Fibroblast of skin of abdomen (primary cell): ENCODE data around the gene PLCH2. TPM values are rescaled to one million over a fixed set of nuclear protein-coding genes. Genes with fewer than 3 reads are reported as not detected.
"Not testable (repeated sequence)": the region's sequence is repeated elsewhere in the genome, so short reads cannot be mapped to it uniquely, and the experiment has no call there.

Experiments
- DNase-seq: peaks from one replicate; pipeline ENCODE4 v3.0.0-alpha.2; 2013
- polyA plus RNA-seq, 2 experiments: library from polyadenylated mRNA; unstranded; fragments of 120-200 nt; gene quantifications; one replicate each; pipeline ENCODE4 v1.2.1, GENCODE V29; 2013; ENCODE audit not compliant: insufficient read length in 2 of 2

The PLCH2 gene, protein sequence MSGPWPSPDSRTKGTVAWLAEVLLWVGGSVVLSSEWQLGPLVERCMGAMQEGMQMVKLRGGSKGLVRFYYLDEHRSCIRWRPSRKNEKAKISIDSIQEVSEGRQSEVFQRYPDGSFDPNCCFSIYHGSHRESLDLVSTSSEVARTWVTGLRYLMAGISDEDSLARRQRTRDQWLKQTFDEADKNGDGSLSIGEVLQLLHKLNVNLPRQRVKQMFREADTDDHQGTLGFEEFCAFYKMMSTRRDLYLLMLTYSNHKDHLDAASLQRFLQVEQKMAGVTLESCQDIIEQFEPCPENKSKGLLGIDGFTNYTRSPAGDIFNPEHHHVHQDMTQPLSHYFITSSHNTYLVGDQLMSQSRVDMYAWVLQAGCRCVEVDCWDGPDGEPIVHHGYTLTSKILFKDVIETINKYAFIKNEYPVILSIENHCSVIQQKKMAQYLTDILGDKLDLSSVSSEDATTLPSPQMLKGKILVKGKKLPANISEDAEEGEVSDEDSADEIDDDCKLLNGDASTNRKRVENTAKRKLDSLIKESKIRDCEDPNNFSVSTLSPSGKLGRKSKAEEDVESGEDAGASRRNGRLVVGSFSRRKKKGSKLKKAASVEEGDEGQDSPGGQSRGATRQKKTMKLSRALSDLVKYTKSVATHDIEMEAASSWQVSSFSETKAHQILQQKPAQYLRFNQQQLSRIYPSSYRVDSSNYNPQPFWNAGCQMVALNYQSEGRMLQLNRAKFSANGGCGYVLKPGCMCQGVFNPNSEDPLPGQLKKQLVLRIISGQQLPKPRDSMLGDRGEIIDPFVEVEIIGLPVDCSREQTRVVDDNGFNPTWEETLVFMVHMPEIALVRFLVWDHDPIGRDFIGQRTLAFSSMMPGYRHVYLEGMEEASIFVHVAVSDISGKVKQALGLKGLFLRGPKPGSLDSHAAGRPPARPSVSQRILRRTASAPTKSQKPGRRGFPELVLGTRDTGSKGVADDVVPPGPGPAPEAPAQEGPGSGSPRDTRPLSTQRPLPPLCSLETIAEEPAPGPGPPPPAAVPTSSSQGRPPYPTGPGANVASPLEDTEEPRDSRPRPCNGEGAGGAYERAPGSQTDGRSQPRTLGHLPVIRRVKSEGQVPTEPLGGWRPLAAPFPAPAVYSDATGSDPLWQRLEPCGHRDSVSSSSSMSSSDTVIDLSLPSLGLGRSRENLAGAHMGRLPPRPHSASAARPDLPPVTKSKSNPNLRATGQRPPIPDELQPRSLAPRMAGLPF (N-terminal part only)
- 0.26 TPM for polyA plus RNA-seq (2013, experiment 1 of 2; ENCODE audit: insufficient read length)
- polyA plus RNA-seq (2013, experiment 2 of 2; ENCODE audit: insufficient read length): 0.25 TPM

DNA sequence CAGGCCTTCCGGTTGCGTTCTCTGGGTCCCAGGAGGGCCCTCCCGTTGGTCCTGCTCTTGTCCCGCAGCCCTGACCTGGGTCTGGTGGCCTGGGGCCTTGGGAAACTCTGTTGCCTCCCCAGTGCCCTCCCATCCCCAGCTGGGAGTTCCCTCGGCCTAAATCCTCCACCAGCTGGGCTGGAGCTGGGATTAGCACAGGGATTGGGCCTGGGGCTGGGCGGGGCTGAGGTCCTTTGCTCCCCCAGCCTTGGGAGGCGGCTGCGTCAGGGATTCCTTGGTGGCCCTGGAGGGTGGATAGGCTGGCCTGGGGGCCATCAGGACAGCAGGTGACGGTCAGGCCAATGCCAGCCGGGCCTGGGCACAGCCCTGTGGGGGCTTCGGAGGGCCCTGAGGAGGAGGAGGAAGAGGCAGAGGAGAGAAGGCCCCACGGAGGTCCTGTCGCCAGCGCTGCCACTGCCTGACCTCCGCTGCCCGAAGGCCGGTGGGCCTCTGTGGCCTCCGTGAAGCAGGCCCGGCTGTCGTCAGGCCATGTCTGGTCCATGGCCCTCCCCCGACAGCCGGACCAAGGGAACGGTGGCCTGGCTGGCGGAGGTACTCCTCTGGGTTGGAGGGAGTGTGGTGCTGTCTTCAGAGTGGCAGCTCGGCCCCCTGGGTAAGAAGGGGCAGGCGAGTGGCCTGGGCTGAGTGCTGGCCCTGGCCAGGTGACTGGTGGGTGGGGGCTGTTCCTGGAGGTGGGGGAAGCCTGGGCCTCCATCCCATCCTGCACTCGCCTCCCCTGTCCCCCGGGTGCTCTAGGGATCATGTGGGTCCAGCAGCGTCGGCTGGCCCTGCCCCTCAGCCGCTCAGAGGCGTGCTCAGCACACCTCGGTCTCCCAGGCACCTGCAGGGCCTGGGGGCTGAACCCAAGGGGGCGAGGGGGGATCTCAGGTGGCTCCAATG is at the start of gene PLCH2:
Gene PLCH2 (plus strand): TSS at position 229 of the 939 bp plus-strand sequence. CDS start 300 bp downstream, at position 529.
- no peak for DNase-seq

DNA sequence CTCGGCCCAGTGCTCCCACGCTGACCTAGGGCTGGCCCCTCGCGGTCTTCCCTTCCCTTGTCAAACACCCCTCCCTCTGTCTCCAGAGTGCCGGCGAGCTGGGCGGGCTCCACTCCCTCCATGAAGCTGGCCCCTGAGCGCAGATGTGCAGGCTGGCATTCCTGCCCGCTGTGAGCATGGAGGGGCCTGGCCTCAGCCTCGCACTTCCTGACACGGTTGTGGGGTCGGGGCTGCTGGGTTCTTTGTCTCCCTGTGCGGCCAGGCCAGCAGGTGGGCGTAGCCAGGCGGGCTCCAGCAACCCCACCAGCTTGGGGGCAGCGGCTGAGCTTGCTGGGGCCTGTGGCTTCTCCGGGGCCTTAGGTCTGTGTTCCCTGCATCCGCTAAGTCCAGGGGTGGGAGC is 49.5 kb upstream of the PLCH2 start:
- DNase-seq: no peak

DNA sequence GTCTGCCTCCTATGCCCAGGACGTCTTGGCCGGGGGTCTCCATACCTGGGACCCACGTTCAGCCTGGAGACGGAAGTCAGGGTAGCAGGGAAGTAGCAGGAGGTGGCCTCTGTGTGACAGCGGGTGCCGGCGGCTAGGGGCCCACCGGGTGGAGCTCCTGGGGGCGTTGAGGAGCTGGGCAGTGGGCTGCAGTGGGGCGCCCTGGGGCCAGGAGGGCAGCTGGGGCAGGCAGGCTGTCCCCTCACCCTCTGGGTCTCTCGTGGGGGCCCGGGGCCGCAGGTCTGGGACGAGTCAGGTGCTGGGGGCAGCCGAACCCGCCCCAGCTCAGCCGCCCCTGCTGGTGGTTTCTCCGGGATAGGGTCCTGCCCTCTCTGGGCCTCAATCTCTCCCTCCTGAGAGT is 49.0 kb upstream of the PLCH2 start:
- no peak for DNase-seq

DNA sequence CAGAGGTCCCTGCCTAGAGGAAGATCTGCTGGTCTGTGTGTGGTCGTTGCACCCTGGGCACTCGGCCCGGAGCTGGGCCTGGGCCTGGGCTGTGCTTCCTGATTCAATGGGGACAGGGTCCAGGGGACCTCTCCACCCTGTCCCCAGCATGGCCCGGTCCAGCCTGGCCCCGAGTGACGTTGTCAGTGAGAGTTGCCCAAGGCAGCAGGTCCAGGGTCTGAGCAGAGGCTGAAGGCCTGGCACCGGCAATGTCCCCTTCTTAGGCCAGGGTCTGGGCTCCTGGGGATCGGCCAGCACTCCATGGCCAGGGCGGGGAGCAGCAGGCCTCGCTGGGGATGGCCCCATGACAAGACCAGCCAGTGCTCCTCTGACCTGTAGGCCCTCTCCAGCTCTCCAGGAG is 48.1 kb upstream of the PLCH2 start:
- DNase-seq: no peak

DNA sequence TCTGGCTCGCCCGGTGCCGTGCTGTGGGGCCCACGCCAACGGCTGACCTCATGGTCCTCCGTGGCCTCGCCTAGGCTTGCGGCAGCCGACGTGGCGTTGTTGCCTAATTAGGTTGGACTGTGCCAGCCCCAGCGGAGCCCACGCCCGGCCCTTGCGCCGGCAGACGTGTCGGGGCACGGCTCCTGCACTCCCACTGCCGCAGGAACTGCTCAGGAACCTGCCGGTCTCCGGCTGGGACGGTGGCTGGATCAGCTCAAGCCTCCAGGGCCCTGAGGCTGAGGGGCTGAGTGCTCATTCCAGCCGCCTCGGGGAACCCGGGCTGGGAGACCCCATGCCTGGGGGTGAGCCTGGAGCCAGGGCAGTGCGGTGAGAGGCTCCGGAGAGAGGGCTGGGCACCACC is 47.6 kb upstream of the PLCH2 start:
- DNase-seq: no peak

DNA sequence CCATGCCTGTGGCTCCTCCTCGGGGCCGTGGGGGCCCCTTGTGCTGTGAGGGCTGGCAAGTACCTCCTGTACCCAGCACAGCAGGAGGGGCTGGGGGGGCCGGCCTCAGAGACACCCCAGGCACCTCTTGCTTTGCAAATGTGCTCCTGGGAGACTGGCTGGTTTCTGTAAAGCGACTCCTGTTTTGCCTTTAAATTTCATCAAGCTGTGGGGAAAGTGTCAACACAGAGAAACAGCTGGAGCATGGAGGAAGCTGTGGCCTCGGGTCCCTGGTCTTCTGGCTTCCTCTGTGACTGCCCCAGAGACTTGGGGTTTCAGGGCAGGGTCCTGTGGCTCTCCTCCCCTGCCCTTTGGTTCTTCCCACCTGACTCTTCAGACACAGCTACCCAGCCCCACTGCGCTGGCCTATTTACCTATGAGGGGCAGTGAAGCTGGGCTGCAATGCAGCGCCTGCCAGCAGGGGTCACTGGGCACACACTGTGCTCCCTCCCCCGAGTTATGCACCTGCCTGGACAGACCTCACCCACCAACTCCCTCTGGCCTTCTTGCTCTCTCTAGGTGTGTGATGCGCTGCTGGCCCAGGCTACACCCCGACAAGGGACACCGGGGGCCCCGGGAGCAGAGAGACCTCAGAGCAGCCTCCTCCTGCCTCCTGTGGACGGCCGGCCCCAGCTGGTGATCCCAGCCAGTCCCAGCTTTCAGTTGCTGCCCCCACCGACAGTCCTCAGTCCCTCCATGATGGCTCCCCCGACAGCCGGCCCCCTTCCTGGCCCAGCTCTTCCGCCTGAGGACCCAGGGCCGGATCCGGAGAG is 46.1 kb upstream of the PLCH2 start:
- no peak for DNase-seq

DNA sequence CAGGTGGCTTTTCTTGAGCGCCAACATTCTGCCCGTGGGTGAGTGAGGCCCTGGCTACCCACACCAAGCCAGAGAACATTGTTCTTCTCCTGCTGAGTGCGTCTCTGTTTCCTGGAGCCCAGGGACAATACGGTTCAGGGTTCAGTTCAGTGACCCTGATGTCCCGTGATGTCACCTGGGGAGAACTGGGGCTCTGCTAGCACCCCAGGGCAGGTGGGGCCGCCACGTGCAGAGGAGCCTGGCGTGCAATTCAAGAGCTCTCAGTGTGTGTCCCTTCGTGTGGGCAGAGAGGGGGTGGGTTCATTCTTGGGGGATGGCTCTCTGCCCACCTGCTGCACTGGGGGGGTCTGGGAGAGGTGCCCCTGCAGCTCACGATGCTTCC is 45.5 kb upstream of the PLCH2 start:
- no peak for DNase-seq

DNA sequence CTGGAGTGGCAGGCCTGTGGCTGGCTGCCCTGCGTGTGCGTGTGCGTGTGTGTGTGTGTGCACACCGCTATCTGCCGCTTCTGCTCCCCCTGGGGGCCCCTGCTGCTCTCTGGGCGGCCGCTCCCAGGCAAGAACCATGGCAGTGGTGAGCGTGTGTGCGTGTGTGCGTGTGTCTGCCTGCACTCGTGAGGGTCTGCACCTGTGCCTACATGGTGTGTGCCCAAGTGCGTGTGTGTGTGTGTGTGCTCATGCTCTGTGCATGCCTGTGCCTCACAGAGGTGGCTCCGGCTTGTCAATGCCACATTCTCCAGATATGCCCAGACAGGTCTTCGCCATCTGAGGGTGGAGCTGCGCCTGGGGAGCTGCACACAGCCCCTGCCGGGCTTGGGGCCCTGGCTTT is 45.0 kb upstream of the PLCH2 start:
- no peak for DNase-seq

DNA sequence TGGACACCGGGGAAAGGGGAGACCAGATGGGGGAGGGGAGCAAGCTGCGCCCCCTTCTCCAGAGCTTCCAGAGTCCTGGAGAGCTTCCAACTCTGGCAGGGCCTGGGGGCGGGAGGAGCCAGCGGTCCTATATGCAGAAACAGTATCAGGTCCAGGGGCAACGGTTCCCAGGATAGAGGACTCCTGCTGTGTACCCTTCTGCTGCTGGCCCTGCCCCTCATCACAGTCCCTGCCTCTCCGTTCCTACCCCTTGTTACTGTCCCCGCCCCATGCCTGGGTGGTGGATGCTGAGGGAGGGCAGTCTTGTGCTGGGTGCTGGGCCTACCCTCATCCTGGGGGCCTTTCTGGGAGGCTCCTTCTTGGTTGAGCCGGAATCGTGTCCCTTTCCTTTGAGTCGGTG is 44.6 kb upstream of the PLCH2 start:
- DNase-seq: no peak

DNA sequence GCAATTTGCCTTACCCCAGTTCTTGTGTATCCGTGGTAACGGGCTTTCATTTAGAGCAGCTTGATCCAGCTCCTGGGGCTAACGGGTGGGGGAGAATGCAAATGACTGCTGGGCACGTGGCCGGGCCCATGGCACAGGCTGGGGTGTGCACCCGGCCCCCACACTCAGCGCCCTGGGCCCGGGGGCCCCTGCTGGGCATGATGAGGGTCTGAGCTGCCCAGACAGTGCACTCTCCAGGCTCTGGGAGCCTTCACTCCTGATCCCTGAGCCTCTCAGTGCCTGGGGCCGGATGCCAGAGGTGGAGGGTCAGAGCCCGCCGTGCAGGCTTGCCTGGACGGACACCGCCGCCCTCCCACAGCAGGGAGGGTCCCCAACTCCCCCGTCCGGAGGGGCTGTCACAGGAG is 43.6 kb upstream of the PLCH2 start:
- DNase-seq: no peak

DNA sequence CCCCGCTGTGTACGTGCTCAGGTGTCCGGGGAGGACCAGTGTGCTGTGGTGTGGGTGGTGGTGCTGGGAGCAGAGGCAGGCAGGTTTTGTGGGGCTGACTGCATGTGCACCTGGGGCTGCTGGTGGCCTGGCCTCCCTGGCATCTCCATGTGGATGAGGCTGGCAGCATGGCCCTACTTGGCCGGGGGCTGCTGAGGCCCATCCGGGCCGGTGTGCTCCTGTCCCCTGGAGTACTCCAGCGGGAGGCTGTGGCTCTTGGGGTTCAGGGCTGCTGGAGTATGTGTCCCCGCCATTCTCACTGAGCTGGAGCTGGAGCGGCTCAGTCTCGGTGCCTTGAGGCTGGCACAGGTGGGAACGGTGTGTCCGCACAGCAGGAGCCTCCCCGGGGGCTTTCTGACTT is 42.9 kb upstream of the PLCH2 start:
- no peak for DNase-seq

DNA sequence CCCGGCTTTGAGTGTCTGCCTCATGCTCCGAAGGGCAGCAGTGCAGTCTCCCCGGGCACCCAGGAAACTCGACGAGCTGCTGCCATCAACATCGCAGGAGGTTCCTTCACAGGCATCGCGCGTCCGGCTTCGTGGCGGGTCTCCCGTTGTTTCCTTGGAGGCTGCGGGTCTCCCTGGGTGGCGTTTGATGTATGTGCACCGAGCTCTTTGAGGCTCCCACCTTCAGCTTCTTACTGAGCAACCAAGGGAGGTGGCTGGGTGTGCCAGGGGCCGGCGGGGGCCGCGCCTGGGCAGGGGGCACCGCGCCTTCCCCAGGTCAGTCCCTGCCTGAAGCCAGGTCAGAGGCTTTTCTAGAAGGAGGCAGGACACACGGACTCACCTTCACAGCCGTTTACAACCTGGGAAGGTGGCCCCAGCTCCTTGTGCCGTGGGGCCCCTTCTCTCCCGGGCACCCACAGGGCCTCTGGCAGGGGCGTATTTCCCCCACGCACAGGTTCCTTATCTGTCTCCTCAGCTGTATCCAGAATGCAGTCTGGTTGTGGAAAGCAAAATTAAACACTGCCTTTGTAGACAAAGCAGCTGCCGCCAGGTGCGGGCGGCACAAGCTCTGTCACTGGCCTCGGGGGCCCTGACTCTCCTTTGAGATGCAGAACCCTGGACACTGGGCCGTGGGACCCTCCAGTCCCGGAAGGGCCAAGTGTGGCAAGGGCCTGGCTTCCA is 42.0 kb upstream of the PLCH2 start:
- no peak for DNase-seq

DNA sequence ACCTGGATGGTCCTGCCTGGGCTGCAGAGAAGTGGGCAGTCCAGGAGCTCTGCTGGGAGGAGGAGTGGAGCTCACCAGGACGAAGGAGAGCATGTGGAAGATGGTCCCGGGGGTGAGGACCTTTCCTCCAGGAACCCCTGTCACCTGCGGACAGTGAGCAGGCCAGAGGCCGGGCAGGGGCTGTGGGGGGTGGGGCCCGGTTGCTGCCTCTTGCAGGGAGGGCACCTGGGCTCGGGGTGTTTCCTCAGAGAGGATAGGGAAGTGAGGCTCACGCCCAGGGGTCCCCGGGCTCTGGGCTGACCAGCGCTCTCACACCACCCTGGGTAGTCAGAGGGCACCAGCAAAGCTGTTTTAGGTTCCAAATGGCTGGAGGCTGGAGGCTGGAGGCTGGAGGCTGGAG is 41.0 kb upstream of the PLCH2 start:
- no peak for DNase-seq

DNA sequence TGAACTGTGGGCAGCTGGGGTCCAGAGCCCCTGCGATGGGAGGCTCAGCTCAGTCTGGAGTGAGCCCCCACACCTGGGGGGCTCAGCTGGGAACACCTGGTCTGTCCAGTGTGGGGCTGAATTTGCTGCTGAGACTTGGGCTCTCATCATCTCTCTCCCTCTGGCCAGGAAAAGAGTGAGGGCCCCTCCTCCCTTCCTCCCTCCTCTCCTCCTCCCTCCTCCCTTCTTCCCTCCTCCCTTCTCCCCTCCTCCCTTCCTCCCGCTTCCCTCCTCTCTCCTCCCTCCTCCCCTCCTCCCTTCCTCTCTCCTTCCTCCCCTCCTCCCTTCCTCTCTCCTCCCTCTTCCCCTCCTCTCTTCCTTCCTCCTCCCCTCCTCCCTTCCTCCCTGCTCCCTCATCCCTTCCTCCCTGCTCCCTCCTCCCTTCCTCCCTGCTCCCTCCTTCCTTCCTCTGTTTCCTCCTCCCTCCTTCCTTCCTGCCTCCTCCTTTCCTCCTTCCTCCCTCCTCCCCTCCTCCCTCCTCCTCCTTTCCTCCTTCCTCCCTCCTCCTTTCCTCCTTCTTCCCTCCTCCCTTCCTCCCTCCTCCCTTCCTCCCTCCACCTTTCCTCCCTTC is 40.2 kb upstream of the PLCH2 start:
- DNase-seq: no peak

DNA sequence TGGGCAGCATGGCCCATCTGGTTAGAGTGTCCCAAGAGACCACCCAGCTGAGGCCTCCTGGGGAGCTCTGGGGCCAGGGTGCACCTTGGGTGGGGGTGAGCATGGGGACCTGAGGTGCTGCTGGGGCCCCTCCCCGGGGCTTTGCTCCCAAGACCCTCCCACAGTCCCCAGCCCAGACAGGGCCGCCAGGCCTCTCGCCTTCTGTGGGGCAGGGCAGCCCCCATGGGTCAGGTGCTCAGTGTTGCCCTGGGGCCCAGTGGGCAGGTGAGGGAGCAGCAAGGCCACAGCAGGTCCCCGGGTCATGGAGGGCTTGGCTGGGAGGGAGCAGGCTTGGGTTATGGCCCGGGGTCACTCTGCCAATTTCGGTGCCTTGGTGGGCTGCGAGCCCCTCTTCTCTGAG is 39.2 kb upstream of the PLCH2 start:
- DNase-seq: no peak

DNA sequence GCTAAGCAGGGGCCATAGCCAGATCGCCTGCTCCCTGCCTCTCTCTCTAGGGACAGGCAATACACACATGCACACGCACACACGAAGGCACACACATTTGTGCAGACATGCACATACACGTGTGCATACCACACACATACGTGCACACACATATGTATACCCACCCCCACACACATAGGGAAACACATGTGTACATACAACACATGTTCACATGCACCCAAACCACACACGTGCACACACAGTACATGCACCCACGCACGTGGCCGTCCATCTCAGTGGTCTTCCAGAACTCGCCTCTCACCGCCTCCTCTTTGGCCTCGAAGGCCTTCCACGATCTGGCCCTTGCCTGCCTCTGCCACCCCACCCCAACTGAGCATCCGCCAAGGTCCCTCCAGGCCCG is 38.5 kb upstream of the PLCH2 start:
- DNase-seq: no peak

DNA sequence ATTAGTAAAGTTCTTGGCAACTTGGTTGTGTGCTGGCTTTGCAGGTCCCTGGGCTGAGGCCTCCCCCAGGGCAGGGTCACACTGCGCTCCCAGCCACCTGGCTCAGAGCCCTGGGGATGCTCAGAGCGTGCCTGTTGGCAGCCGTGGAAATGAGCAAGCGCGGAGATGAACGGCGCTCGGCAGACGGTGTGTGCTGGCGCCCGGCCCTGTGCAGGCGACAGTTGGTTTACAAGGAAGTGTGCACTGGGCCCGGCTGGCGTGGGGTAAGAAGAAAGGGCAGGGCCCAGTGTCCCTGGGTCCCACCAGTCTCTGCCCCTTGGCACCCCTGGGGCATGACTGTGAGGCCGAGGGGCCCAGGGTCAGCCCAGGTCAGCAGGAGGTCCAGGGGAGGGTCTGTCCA is 38.1 kb upstream of the PLCH2 start:
- no peak for DNase-seq

DNA sequence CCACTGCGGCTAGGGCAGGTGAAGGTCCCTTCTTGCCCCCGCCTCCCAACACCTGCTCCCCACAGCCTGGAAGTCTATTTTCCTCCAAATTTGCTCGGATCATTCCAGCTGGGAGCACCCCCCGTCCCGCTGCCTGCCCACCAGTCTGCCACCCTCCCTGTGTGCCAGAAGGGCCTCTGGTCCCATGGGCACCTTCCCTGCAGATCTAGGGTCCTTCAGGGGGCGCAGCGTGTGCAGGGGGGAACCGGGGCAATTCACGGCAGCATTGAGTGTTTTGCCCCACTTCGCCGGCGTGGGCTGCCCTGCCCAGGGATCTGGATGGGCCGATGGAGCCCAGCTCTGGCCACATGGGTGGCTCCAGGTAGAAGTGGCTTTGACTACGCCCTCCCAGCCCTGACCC is 37.4 kb upstream of the PLCH2 start:
- no peak for DNase-seq

DNA sequence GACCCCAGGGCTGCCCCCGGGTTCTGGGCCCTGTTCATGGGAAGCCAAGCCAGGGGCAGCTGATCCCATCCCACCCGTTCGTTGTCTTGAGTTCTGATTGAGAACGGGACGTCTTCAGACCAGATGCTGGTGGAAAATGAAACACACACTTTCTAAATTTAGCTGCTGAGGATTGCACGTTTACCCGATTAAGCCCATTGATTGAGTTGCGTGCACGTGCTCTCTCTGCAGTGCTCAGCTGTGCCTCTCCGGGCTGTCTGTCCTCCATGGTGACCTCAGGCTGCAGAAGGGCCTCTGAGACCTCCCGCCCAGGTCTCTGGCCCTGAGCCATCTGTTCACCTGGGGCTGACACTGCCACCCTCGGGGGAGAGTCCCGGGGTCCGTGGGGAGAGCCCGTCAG is 36.7 kb upstream of the PLCH2 start:
- no peak for DNase-seq

DNA sequence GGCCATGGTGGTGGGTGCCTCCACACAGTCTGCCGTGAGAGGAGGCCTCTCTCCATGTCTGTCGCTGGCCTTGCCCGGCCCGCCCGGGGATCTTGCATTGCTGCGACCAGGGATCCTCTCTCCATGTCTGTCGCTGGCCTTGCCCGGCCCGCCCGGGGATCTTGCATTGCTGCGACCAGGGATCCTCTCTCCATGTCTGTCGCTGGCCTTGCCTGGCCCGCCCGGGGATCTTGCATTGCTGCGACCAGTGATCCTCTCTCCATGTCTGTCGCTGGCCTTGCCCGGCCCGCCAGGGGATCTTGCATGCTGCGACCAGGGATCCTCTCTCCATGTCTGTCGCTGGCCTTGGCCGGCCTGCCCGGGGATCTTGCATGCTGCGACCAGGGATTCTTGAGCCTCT is 35.7 kb upstream of the PLCH2 start:
- DNase-seq: not testable (repeated sequence)
